ENCODE data around the gene MEGF10.

- TF ChIP-seq POLR2AphosphoS5 (IDR thresholded peaks at IDR 0.05; ENCODE audit: borderline replicate concordance, low read depth, low read length) (no peak), EZH2 (IDR thresholded peaks at IDR 0.05) (no peak), FOXP2 (optimal IDR thresholded peaks at IDR 0.05; ENCODE audit: control extremely low read depth, extremely low read length, insufficient read depth) (no peak)
These were observed 107.9 kb downstream of the MEGF10 start for GRCh38 chr5:127398508-127398907.

Data from SK-N-MC (cell line).